ENCODE results near the gene RFX4.
"Not testable (repeated sequence)": the region's sequence is repeated elsewhere in the genome, so short reads cannot be mapped to it uniquely, and the experiment has no call there.

Gene RFX4

DNA sequence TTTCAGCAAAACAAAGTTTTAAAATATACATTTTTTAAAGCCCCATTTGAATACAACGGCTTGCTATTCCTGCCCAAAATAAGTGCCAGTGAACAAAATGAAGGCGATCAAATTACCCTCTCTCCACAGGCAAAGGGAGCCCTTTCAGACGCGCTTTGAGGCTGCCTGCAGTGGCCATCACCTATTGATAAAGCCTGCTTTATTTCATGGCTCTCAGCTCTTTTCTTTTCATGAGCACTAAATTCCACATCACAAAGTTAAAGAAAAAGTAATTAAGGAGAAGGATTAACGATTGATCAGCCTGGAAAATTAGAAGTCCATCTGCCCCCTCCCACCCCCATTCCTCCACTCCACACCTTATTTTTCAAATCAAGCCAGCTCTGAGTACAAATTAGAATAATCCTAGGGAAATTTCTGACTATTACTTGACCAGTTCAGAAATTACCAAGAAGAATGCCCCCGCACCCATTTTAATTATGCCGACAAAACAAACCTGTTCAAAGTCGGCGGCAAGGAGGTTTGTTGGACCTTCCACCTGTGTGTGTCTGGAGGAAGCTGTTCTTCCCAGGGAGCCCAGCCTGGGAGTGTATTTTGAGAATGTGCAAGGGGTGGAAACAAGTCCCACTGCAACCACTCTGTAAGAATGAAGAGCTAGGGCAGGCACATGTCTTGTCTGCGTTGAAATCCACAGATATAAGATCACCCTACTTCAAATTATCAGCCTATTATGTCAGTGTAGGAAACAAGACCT, 127.5 kb downstream of the RFX4 start:
- intact Hi-C loops (cut with DNase I) = no loop called here
- DNase-seq = peak in 2 of 42 donors; percentile 32 to 40

DNA sequence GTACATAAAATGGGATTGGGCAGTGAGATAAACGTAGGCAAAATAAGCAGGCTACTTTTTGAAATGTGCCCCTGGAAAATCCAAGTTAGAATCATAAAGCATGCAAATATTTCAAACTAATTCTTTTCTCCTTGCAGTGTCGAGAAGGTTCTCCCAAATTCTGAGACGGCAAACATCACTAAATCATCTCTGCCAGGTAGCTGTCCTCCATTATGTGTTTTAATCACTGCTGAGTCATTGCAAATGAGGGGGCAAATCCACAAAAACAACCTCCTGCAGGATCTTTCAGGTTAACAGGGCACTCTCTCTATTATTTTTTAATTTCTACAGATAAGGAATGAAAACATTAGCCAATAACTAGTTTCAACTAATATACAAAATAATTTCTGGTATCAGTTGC, 128.5 kb downstream of the RFX4 start:
- intact Hi-C loops (cut with DNase I) = no loop called here
- peak in 5 of 42 donors; percentile 22 to 49 (median 27) for DNase-seq

DNA sequence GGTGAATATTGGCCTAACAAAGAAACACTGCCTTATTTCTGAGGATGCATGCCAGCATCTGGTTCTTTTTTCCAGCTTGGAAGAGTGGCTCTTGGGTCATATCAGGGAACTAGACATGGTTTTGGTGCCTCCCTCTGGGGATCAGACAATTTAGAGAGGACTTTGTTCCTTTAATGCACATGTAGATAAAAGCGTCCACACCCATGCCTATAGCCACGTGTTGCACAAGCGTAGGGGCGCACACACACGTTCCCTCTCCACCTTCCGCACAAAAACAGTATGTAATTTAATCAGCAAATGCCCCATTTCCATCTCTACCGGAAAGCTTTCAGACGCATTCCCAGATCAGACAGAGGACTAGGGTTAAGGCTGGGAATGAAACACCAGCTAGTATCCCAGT, 130.0 kb downstream of the RFX4 start:
- intact Hi-C loops (cut with DNase I) = no loop called here
- peak in 2 of 42 donors; percentile 9 to 25 for DNase-seq

DNA sequence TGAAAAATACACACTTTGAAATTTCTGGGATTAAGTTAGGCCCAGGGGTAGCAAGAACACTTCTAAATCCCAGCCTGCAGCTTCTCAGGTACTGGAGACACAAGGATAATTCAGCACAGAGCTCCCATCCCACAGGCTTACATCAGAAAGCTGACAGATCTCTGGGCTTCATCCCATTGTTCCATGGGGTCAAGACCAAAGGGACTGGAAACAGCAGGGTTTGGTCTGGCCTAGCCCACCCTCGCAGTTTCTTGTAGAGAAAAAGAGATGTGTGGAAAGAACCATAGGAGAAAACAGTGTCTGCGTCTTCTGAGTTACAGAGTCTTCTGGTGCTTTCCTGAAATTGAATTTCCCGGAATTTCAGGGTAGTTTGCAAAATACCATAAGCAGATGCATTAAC, 132.1 kb downstream of the RFX4 start:
- DNase-seq = no peak
- intact Hi-C loops (cut with DNase I) = no loop called here

DNA sequence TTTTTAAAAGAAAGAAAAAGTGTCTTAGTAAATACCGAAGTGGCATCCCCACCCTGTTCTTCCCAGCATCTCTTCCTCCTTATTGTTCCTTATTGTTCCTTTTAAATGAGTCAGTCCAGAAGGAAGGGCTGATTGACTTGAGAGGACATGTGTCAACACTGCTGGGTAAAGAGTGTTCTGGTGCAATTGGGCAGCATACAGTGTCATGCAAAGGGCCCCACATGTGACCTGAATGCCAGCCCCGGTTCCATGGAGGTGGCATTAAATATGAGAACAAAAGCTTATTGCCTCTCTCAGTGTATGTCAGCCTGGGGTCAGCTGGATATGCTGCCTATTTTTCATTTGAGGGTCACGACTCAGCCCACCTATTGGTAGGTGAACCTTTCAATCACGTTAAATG, 132.8 kb downstream of the RFX4 start:
- DNase-seq = no peak
- intact Hi-C loops (cut with DNase I) = no loop called here

DNA sequence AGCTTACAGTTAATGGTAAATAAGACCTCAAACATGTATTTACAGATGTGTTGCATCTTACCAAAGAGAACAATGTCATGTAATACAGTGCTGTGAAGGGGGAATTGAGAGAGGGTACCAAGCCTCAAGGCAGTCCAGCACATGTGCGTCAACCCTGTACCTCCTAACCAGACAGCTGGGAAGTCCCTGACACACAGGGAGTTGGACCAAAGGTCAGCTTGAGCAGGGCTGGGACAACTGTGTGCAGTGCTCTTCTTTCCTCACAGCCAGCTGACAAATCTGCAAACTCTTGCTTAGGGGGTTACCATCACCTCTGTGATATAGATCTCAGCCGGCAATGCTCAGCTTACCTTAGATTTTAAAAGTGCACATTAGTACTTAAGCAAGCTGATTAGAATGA, 134.9 kb downstream of the RFX4 start:
- intact Hi-C loops (cut with DNase I) = no loop called here
- DNase-seq = peak in 1 of 42 donors; percentile 18

DNA sequence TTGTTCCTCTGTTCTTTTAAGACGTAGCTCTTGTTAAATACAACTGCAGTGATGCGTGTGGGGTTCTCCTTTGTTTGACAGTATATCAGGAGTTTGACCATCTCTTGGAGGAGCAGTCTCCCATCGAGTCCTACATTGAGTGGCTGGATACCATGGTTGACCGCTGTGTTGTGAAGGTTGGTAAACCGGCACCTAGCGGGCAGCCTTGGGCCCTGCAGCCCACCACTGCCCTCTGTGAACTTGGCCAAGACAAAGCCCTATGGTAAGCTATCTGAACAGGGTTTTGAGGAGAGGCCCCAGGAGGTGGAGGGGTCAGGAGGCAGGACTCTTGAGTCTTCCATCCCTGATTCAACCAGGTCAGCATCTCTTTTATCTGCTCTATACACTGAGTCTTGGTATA, 137.1 kb downstream of the RFX4 start:
- intact Hi-C loops (cut with DNase I) = no loop called here
- peak in 1 of 42 donors; percentile 26 for DNase-seq

DNA sequence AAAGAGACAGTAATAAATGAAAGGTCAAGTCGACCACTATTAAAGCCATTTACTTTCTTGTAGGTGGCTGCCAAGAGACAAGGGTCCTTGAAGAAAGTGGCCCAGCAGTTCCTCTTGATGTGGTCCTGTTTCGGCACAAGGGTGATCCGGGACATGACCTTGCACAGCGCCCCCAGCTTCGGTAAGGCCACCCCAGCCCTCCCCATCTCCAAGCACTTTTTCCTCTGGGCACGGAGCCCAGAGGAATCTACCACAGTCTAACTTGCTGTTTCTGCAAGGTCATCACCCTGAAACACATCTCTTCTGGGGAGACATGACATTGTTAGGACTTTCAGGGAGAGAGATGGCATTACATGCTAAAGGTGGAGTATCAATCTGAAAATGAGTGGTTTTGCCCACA, 137.9 kb downstream of the RFX4 start:
- peak in 1 of 42 donors; percentile 14 for DNase-seq
- intact Hi-C loops (cut with DNase I) = no loop called here

DNA sequence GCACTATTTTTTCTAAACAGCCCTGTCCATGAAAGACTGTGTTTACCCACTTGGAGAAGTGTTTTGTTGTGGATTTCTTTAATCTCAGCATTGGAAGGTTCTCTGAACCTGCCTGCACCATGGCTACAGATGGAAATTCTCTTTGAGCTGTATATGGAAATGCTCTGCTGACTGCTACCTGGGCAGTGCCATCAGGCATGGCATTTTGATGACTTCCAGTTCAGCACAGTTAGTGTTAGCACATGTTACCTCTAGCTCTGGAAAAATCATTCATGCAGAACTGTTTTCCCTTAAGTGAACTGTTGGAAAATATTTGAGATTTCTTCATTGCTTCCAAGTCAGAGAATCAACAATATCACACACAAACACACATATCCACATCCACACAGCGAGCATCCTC, 139.1 kb downstream of the RFX4 start:
- peak in 1 of 42 donors; percentile 16 for DNase-seq
- intact Hi-C loops (cut with DNase I) = no loop called here

DNA sequence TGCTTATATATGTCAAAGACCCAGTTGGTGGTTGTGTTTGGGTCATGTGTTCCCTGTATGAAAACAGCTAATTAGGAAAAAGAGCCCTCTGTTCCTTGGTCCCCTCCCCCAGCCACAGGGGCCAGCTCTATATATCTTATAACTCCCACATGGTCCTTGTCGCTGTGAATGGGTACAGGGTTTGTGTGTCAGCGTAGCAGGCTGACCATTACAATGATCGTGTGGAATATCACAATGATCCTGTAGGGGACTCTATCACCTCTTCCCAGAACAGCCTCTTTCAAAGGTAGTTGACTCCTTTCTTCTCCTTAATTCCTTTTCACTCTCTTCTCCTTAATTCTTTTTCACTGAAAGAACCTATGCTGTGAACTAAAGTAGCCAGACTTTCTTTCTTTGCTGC, 140.0 kb downstream of the RFX4 start:
- intact Hi-C loops (cut with DNase I) = no loop called here
- peak in 1 of 42 donors; percentile 34 for DNase-seq

DNA sequence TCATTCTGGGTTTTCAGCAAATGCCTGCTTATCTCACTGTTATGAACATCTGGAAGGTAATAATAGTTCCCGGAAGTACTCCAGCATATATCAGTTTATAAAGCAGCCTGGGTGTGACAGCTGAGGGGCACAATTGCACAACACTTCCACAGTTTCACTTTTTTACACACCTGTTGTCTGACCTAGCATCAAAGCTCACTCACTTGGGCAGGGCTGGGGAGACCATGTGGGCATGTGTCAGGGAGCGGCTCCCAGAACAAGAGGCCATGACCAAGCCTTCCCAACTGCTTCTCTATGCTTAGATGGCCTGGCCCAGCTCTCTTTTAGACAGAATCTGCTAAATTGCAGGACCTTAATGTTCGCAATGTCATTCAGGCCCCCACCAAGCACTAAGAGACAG, 140.6 kb downstream of the RFX4 start:
- intact Hi-C loops (cut with DNase I) = no loop called here
- peak in 1 of 42 donors; percentile 40 for DNase-seq

DNA sequence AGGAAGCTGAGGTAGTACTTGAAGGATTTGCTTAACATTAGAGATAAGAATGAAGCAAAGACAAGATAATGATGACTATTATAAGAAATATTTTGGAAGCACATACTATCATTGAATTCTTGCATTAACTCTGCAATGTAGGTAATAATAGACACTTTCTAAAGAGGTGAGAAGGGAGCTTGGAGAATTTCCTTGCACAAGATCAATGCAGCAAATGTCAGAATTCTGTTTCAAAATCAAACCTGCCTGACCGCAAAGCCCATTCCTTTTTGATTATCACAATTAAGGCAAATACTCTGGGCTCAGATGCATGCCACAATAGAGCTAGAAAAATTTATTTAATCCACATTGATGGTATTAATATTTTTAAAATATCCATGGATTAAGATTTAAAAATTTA, 141.3 kb downstream of the RFX4 start:
- intact Hi-C loops (cut with DNase I) = no loop called here
- DNase-seq = peak in 1 of 42 donors; percentile 17

DNA sequence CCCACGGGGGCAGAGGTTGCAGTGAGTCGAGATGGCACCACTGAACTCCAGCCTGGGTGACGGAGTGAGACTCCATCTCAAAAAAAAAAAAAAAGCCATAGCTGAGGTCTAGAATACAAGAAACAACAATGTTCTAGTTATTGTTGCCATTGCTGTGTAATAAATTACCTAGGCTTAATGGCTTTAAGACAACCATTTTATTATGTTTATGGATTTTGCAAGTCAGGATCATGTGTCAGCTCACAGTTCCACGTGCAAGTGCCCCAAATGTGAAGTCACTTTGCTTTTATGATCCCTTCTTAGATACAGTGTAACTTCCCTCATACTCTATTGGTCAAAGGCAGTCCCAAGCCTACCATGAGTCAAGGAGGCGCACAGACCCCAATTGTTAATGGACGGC, 142.1 kb downstream of the RFX4 start:
- intact Hi-C loops (cut with DNase I) = no loop called here

DNA sequence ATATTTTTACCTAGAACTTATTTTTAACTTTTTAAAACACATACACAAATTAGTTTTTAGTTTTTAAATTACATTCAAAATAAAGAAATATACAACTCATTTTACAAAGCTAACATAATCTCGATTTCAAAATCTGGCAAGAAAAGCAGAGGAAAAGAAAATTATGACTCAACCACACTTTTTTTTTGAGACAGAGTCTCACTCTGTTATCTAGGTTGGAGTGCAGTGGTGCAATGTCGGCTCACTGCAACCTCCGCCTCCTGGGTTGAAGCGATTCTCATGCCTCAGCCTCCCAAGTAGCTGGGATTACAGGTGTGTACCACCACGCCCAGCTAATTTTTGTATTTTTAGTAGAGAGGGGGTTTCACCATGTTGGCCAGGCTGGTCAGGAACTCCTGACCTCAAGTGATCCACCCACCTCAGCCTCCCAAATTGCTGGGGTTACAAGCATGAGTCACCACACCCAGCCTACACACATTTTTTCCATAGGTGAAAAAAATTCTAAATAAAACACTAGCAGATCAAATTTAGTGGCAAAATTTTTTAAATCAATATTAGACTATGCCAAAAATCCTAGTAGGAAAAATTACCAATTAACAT, 143.9 kb downstream of the RFX4 start:
- intact Hi-C loops (cut with DNase I); DNase-seq: not testable (repeated sequence)

More for the DNA sequence above, 142.1 kb downstream of the RFX4 start:
- no peak for DNase-seq

DNA sequence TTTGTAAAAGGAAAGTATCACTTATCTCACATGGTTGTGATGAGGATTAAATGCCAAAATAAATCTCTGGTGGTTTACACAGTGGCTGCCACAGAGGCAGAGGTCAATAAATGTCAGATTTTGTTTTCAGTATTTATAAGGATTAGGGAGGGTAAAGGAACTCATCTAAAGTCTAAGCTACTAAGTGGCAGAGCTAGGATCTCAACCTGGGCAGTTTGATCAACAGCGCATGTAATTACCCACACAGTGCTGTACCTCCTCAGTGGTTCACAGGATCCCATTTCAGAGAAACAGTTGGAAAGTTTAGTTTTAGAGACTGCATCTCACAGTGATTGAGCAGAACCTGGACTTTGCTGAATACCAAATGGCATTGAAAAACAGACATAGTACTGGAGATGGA, 146.8 kb downstream of the RFX4 start:
- intact Hi-C loops (cut with DNase I) = no loop called here
- no peak for DNase-seq

DNA sequence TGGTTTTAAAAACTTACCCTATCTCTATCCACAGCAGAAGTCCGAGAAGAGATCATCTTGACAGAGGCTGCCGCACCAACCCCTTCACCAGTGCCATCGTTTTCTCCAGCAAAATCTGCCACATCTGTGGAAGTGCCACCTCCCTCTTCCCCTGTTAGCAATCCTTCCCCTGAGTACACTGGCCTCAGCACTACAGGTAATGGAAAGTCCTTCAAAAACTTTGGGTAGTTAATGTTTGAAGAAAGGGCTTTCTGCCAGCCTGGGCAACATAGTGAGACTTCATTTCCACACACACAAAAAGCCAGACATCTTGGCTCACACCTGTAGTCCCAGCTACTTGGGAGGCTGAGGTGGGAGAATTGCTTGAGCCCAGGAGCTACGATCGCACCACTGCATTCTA, 150.1 kb downstream of the RFX4 start:
- DNase-seq = no peak
- intact Hi-C loops (cut with DNase I) = no loop called here

DNA sequence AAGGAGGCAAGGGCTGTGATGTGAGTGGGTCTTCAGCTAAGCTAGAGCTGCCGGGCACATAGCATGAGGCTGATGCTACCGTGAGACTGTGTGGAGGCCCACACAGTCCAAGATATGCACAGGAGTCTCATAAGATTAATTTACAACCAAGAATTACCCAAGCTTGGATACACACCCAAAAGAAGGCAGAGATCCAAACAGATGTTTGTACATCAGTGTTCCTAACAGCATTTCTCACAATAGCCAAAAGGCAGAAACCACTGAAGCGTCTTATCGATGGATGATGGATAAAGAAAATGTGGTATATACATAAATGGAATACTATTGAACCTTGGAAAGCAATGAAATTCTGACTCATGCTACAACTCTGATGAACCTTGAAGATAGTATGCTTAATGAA, 150.9 kb downstream of the RFX4 start:
- no peak for DNase-seq
- intact Hi-C loops (cut with DNase I) = no loop called here

DNA sequence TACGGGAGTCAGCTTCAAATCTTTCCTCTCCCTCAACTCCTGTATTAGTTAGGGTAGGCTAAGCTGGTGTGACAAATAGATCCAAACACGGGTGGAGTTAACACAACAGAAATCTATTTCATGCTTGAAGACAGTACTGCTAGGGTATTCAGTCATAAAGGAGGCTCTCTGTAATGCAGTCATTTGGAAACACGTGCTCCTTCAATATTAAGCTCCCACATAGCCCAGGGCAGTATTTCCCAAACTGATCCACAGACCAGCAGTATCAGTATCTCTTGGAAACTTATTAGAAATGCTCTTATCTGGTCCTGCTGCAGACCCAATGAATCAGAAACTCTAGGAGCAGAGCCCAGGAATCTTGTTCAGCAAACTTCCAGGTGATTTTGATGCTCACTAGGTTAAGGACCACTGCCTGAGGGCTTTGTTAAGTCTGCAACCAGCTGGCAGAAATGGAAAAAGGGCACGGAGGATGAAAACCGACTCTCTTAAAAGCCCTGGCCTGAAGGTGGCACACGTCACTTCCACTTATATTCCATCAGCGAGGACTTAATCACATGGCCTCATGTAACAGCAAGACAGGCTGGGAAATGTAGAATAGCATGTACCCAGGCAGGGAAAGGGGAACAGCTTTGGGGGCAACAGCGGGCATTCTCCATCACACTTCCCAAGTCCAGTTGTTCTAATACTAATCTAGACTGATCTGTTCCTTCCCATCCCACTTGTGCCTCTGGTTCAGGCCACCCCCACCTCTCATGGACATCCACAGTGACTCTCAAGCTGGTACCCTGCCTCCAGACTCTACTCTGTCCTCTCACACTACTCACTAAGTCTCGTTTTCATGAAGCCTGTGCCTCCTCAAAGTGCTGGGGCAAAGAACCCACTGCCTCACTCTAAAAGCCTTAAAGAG, 153.5 kb downstream of the RFX4 start:
- no peak for DNase-seq
- intact Hi-C loops (cut with DNase I) = no loop called here

DNA sequence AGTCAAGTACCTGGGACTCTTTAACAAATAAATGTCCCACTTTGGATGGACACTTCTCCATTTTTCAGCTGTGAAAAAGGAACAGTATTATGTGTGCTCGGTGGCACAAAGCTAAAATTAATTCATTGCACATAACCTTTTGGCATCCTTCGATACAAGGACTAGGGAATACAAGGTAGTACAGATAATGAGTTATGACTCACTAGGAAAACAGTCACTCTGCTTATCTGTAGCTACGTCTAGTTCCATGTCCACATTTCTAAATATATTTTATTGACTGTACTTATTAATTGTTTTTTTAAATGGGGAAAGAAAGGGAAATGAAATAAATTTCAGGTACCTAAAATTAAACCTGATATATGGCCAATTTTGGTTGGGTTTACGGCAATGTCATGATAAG, 156.5 kb downstream of the RFX4 start:
- intact Hi-C loops (cut with DNase I) = no loop called here
- no peak for DNase-seq
